Endodermal cell (in vitro differentiated cells): Measurements from ENCODE around the gene BLTP2. TPM values are rescaled to one million over a fixed set of nuclear protein-coding genes. Genes with fewer than 3 reads are reported as not detected.

Source experiments
- DNase-seq: peaks from one replicate; pipeline ENCODE4 v3.0.0-alpha.2; 2017
- H3K27ac ChIP-seq: 2 replicates; pipeline ENCODE4 v1.5.1; 2013; ENCODE audit warnings: mild to moderate bottlenecking, low read depth, low read length, moderate library complexity
- H3K27me3 ChIP-seq: 2 replicates; pipeline ENCODE4 v1.6.1; 2013; ENCODE audit warnings: mild to moderate bottlenecking, low read length, moderate library complexity; ENCODE audit not compliant: insufficient read depth, control insufficient read depth, poor library complexity, severe bottlenecking
- H3K36me3 ChIP-seq: 2 replicates; pipeline ENCODE4 v1.7.0; 2013; ENCODE audit warnings: mild to moderate bottlenecking, low read length, moderate library complexity; ENCODE audit not compliant: control insufficient read depth, insufficient read depth
- H3K4me1 ChIP-seq: one replicate; pipeline ENCODE4 v1.7.0; 2013; ENCODE audit warnings: low read length; ENCODE audit not compliant: control insufficient read depth, insufficient read depth
- H3K4me3 ChIP-seq: 2 replicates; pipeline ENCODE4 v1.5.1; 2013; ENCODE audit warnings: mild to moderate bottlenecking, low read length, moderate library complexity
- H3K9ac ChIP-seq: 2 replicates; pipeline ENCODE4 v1.6.1; 2013; ENCODE audit warnings: mild to moderate bottlenecking, low read length, moderate library complexity; ENCODE audit not compliant: poor library complexity, severe bottlenecking; ENCODE audit errors: extremely low read depth
- H3K9me3 ChIP-seq: 2 replicates; pipeline ENCODE4 v1.6.1; 2013; ENCODE audit warnings: mild to moderate bottlenecking, low read length, moderate library complexity; ENCODE audit not compliant: control insufficient read depth
- H3K27ac Mint-ChIP-seq: 2 replicates; pipeline ENCODE4 v1.8.0; 2020; ENCODE audit warnings: mixed read lengths
- H3K27me3 Mint-ChIP-seq: 2 replicates; pipeline ENCODE4 v1.8.0; 2021; ENCODE audit warnings: mild to moderate bottlenecking, mixed read lengths; ENCODE audit not compliant: insufficient read depth
- H3K36me3 Mint-ChIP-seq: 2 replicates; pipeline ENCODE4 v1.8.0; 2020; ENCODE audit warnings: low read depth, mixed read lengths
- H3K4me1 Mint-ChIP-seq: 2 replicates; pipeline ENCODE4 v1.8.0; 2020; ENCODE audit warnings: mixed read lengths
- H3K4me3 Mint-ChIP-seq: 2 replicates; pipeline ENCODE4 v1.8.0; 2020; ENCODE audit warnings: mild to moderate bottlenecking, moderate library complexity, mixed read lengths
- H3K9me3 Mint-ChIP-seq: 2 replicates; pipeline ENCODE4 v1.8.0; 2020; ENCODE audit warnings: mild to moderate bottlenecking, mixed read lengths
- CTCF ChIP-seq: fragments of 200-600 bp; sonication (generic); conservative IDR thresholded peaks from 2 replicates; pipeline ENCODE4 v1.5.0; 2021; ENCODE audit warnings: antibody characterized with exemption, mild to moderate bottlenecking
- WGBS, 2 experiments: methylation state at CpG; one replicate each; pipeline versions ENCODE4 v1.1.5 to v1.1.7; 2013; ENCODE audit warnings: missing lambda C conversion rate in 2 of 2, mixed read lengths in 1 of 2; ENCODE audit not compliant: insufficient coverage in 1 of 2, insufficient read length in 1 of 2; 5-methylcytosine and 5-hydroxymethylcytosine counted together
- total RNA-seq, 2 donors: library from RNA; stranded (reverse); fragmentation: NEBNext Ultra II Directional in 1 of 2; extraction: Animal tissue kit (Norgen Biotek cat#: 25700) in 1 of 2; gene quantifications; 2 replicates in 1 of 2; 3 replicates in 1 of 2; pipeline ENCODE4 v1.2.1, GENCODE V29; 2021

The BLTP2 gene
- total RNA-seq, 2 donors from 2014 or later, result 132 to 144 TPM

GRCh38 chr17:28684963-28685362 is 40.0 kb upstream of the BLTP2 start:
- DNase-seq, result no peak
- peaks cover 88% of the 10 kb centered on the region for H3K36me3 Mint-ChIP-seq

DNA sequence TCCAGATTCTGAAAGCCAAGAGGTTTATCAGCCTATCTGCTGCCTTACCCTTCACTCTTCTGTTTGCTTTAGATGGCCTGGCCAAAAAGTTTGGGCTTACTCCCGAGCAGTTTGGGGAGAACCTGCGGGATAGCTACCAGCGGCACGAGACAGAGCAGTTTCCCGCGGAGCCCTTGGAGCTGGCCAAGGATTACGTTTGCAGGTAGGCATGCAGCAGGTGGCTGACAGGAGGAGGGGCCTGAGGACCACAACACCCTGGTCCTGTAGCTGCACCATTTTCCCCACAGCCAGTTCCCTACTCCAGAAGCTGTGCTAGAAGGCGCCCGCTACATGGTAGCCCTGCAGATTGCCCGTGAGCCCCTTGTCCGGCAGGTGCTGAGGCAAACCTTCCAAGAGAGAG is 37.7 kb upstream of the BLTP2 start:
- H3K9ac ChIP-seq, result no peak overlapping the region
- TF ChIP-seq CTCF, result no peak
- no peak for DNase-seq
- no peak overlapping the region for H3K4me3 Mint-ChIP-seq
- H3K27ac ChIP-seq, result no peak overlapping the region
- peaks cover 82% of the 10 kb centered on the region for H3K36me3 ChIP-seq
- H3K9me3 ChIP-seq, result no peaks in the 10 kb centered on the region
- no peak overlapping the region for H3K27ac Mint-ChIP-seq
- 97% methylated on average over 5 to 11 of the region's 11 CpGs for WGBS, 2 experiments
- no peaks in the 10 kb centered on the region for H3K27me3 ChIP-seq
- H3K4me1 Mint-ChIP-seq, result no peaks in the 10 kb centered on the region
- no peaks in the 10 kb centered on the region for H3K27me3 Mint-ChIP-seq
- no peaks in the 10 kb centered on the region for H3K4me1 ChIP-seq
- peaks cover 80% of the 10 kb centered on the region for H3K36me3 Mint-ChIP-seq
- no peak overlapping the region for H3K4me3 ChIP-seq
- H3K9me3 Mint-ChIP-seq, result no peaks in the 10 kb centered on the region

More at GRCh38 chr17:28684963-28685362, 40.0 kb upstream of the BLTP2 start:
- Mint-ChIP-seq H3K27ac (no peak overlapping the region), H3K9me3 (no peaks in the 10 kb centered on the region), H3K4me3 (no peak overlapping the region), H3K27me3 (no peaks in the 10 kb centered on the region), H3K4me1 (no peaks in the 10 kb centered on the region)
- no peak for TF ChIP-seq CTCF
- Histone ChIP-seq H3K9me3 (no peaks in the 10 kb centered on the region), H3K4me3 (no peak overlapping the region), H3K36me3 (peaks cover 92% of the 10 kb centered on the region), H3K9ac (no peak overlapping the region), H3K4me1 (no peaks in the 10 kb centered on the region), H3K27me3 (no peaks in the 10 kb centered on the region), H3K27ac (no peak overlapping the region)
- 88 to 90% methylated on average over 2 to 3 of the region's 3 CpGs for WGBS, 2 experiments

DNA sequence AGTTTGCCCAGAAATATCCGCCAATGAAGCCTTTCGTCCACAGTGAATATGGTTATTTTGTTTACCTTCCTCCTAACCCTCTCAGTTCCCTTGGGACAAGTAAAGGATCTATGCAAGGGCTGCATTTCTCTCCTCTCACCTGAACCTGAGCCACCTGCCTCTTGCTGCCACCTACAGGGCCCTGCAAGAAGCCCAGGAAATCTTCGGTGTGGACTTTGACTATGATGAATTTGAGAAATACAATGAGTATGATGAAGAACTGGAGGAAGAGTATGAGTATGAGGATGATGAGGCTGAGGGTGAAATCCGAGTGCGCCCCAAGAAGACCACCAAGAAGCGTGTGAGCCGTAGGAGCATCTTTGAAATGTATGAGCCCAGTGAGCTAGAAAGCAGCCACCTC is 31.0 kb upstream of the BLTP2 start:
- Histone ChIP-seq H3K27ac (no peak overlapping the region), H3K4me1 (no peaks in the 10 kb centered on the region), H3K9me3 (no peaks in the 10 kb centered on the region), H3K27me3 (no peaks in the 10 kb centered on the region), H3K36me3 (peaks cover 87% of the 10 kb centered on the region), H3K4me3 (no peak overlapping the region), H3K9ac (no peak overlapping the region)
- Mint-ChIP-seq H3K4me3 (no peak overlapping the region), H3K36me3 (peaks cover 76% of the 10 kb centered on the region), H3K27me3 (no peaks in the 10 kb centered on the region), H3K27ac (peak overlapping the region; percentile 71), H3K4me1 (no peaks in the 10 kb centered on the region), H3K9me3 (no peaks in the 10 kb centered on the region)
- TF ChIP-seq CTCF, result peak; percentile 73
- peak; percentile 68 for DNase-seq
- 89 to 96% methylated on average over 6 to 7 of the region's 7 CpGs for WGBS, 2 experiments
